GM12892 (cell line): ENCODE measurements around the gene EPYC.

ENCODE experiments used
- DNase-seq: peaks from one replicate; pipeline ENCODE4 v3.0.0; 2011; ENCODE audit not compliant: insufficient read length
- FAIRE-seq: peaks from 2 replicates; lab custom pipeline; 2011; peaks lifted over from hg19 to GRCh38; lab: Jason Lieb, UNC
- POLR2A ChIP-seq: IDR thresholded peaks from 2 replicates; pipeline ENCODE4 v1.6.1; 2011; ENCODE audit warnings: low read depth, low read length, control low read depth
- POLR2AphosphoS5 ChIP-seq: IDR thresholded peaks from 2 replicates; pipeline ENCODE4 v1.6.1; 2011; ENCODE audit warnings: low read depth, low read length, control low read depth
- TAF1 ChIP-seq: IDR thresholded peaks from 2 replicates; pipeline ENCODE4 v1.6.1; 2011; ENCODE audit warnings: low read depth, mild to moderate bottlenecking, control low read depth, low read length, borderline replicate concordance

Gene EPYC

DNA sequence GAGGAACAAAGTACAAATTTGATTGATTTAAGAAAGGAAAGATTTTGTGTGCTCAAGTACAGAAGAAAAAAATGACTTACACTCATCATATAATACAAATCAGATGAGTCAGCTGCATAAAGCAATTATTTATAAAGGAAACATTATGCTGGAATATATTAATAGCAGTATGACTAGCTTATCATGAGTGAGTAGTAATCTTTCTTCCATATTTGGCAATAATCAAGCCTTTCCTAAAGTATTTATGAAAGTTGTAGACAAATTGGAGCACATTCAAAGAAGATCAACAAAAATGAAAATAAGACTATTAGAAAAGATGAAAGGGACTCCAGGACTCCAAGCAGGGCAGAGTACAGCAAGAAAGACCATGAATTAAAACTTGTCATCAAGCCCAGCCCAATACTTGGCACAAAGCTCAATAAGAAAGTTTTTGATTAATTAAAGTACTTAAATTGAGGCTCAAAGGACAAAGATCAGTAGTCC lies 82.6 kb downstream of the EPYC start:
- FAIRE-seq (no peak), DNase-seq (no peak)
- TF ChIP-seq TAF1 (no peak), POLR2AphosphoS5 (no peak), POLR2A (no peak)

DNA sequence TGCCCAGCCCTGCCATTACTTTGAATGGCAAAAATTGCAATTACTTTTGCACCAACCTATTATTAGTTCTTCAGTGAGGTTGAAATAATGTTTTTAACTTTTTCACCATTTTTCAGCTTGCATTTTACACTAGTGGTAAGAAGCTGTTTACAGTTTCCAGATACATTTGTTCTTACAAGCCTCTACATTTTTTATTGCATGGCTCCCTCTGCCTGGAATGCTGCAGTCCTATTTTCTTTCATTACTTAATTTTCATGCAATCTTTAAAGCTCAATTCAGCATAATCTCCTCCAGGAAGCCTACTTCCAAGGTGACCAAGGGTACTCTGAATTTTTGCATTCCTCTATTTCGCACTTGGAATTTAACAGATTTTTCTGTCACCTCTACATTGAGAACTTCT lies 83.2 kb downstream of the EPYC start:
- no peak for DNase-seq
- TF ChIP-seq TAF1 (no peak), POLR2A (no peak), POLR2AphosphoS5 (no peak)
- no peak for FAIRE-seq

DNA sequence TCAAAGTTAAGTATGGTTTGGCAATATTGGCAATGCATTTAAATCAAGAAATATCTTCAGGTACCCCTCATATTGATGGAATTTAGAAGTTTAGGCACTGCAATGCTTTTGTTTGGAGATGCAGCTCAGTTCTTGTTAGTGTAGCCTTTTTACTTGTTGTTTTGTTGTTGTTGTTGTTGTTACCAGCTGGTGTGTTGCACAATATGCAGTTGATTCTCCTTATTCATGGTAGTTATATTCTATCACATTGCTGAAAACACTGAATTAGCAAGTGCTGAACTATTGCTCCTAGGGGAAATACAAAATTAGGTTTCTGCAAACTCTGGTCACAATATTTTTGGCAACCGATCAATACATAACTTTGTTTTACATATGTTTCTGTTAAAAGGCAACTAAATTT lies 84.5 kb downstream of the EPYC start:
- DNase-seq (no peak), FAIRE-seq (no peak)
- no peak for TF ChIP-seq TAF1
- no peak for TF ChIP-seq POLR2AphosphoS5
- no peak for TF ChIP-seq POLR2A

DNA sequence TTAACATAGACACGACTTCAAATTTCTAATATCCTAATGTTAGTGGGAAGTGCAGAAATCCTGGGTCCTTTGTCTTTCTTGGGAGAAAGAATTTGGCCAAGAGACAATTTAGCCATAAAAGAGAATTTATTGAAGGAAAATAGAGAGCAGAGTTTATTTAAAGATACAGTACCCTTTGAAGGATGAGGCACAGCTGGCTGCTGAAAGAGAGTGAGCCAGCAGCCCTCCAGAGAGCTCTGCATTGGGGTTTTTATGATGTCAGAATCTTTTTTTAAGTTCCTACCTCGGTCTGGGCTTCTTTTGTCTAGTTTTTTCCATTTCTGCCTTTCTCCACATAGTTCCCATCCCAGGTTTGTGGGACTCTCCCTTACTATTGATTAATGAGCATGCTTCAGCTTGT lies 87.3 kb downstream of the EPYC start:
- no peak for FAIRE-seq
- TF ChIP-seq POLR2A, result no peak
- no peak for TF ChIP-seq POLR2AphosphoS5
- TF ChIP-seq TAF1, result no peak
- DNase-seq, result no peak

DNA sequence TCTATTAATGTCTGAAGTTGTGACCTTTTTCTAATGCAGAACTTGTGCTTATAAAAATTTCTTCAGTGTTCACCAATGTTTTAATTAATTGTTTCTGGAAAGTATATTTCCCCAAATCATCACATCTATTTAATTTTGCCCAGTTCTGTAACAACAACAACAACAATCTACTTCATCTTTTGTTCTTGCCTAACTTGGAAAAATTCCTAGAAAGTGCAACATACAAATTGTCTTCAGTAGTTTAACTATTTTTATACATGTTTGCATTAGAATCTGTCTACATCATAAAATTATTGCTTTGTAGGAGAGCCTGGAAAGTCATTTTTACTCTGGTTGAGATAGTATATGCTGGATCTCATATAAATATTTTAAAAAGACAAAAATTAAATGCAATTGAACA lies 88.3 kb downstream of the EPYC start:
- DNase-seq (no peak), FAIRE-seq (no peak)

DNA sequence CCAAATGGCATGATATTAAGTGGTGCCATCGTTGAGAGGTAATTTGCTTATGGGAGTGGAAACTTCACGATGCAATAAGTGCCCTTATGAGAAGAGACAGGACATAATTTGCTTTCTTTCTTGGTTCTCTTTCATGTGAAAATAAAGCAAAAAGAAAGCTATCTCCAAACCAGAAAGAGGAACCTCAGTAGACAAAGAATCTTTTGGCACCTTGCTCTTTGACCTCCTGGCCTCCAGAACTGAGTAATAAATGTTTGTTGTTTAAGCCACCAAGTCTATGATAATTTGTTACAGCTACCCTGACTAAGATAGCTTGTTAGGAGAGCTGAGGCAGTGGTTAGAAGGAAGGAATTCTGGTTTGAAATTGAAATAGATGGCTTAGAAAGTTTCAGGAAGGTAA lies 89.4 kb downstream of the EPYC start:
- FAIRE-seq (no peak), DNase-seq (no peak)
- no peak for TF ChIP-seq POLR2A
- no peak for TF ChIP-seq POLR2AphosphoS5
- TF ChIP-seq TAF1, result no peak

More for the DNA sequence above, 88.3 kb downstream of the EPYC start:
- TF ChIP-seq POLR2AphosphoS5 (no peak), POLR2A (no peak), TAF1 (no peak)
